HG03575 (cell line): ENCODE data around the gene STX17.

Experiments used
- ATAC-seq: cut with Tn5 transposase; IDR thresholded peaks from one replicate; pipeline ENCODE4 v1.9.1; 2021; ENCODE audit not compliant: unreplicated experiment, insufficient number of reproducible peaks, low FRiP score; ENCODE audit errors: extremely low read depth

Gene STX17

GRCh38 chr9:100019541-100019940 lies 113.1 kb downstream of the STX17 start:
- ATAC-seq = no peak
